HepG2 (cell line): ENCODE data around the gene ETFDH. TPM values are rescaled to one million over a fixed set of nuclear protein-coding genes. Genes with fewer than 3 reads are reported as not detected.
A peak's percentile ranks its signal among the peaks of the same experiment; 100 is the strongest.

Experiments used
- CENPT ChIP-seq: sonication (generic); formaldehyde crosslinking; IDR thresholded peaks from 2 replicates; pipeline ENCODE4 v1.8.0; 2022; ENCODE audit warnings: low read depth, mild to moderate bottlenecking, moderate library complexity, missing genetic modification reagents
- HHEX ChIP-seq: IDR thresholded peaks from 2 replicates; pipeline ENCODE4 v1.6.1; 2016; ENCODE audit warnings: control low read depth
- HMGXB3 ChIP-seq: sonication (generic); formaldehyde crosslinking; IDR thresholded peaks from 2 replicates; pipeline ENCODE4 v1.4.0; 2020; ENCODE audit warnings: missing genetic modification reagents, borderline replicate concordance
- JARID2 ChIP-seq: sonication (generic); formaldehyde crosslinking; IDR thresholded peaks from 2 replicates; pipeline ENCODE4 v1.8.1; 2023; ENCODE audit warnings: missing genetic modification reagents, inconsistent platforms; ENCODE audit not compliant: insufficient replicate concordance
- MLLT10 ChIP-seq: sonication (generic); formaldehyde crosslinking; IDR thresholded peaks from 2 replicates; pipeline ENCODE4 v1.4.0; 2020; ENCODE audit warnings: missing genetic modification reagents
- PRPF4 ChIP-seq: fragments of 200-400 bp; formaldehyde crosslinking; IDR thresholded peaks from 2 replicates; pipeline ENCODE4 v1.6.1; 2016; ENCODE audit warnings: low read length, low read depth; ENCODE audit not compliant: poor library complexity, severe bottlenecking
- RNF219 ChIP-seq: sonication (generic); formaldehyde crosslinking; IDR thresholded peaks from 2 replicates; pipeline ENCODE4 v1.5.0; 2020; ENCODE audit warnings: mild to moderate bottlenecking, missing genetic modification reagents
- RORA ChIP-seq: sonication (generic); formaldehyde crosslinking; IDR thresholded peaks from 2 replicates; pipeline ENCODE4 v1.5.0; 2020; ENCODE audit warnings: mild to moderate bottlenecking, missing genetic modification reagents, moderate library complexity
- SALL2 ChIP-seq: sonication (generic); formaldehyde crosslinking; IDR thresholded peaks from 2 replicates; pipeline ENCODE4 v1.8.1; 2023; ENCODE audit warnings: mild to moderate bottlenecking, missing genetic modification reagents, inconsistent platforms
- SIX1 ChIP-seq: sonication (generic); formaldehyde crosslinking; IDR thresholded peaks from 2 replicates; pipeline ENCODE4 v1.4.0; 2020; ENCODE audit warnings: missing genetic modification reagents, borderline replicate concordance
- STAT6 ChIP-seq: sonication (generic); formaldehyde crosslinking; IDR thresholded peaks from 2 replicates; pipeline ENCODE4 v1.4.0; 2020; ENCODE audit warnings: missing genetic modification reagents, mild to moderate bottlenecking, borderline replicate concordance
- ZMAT3 ChIP-seq: sonication (generic); formaldehyde crosslinking; conservative IDR thresholded peaks from 2 replicates; pipeline ENCODE4 v1.7.0; 2021; ENCODE audit warnings: missing genetic modification reagents
- ZNF138 ChIP-seq: sonication (generic); formaldehyde crosslinking; IDR thresholded peaks from 2 replicates; pipeline ENCODE4 v1.5.0; 2020; ENCODE audit warnings: mild to moderate bottlenecking, low read depth, missing genetic modification reagents
- ZNF547 ChIP-seq: sonication (generic); formaldehyde crosslinking; IDR thresholded peaks from 2 replicates; pipeline ENCODE4 v1.5.1; 2020; ENCODE audit warnings: mild to moderate bottlenecking, missing genetic modification reagents
- ZNF572 ChIP-seq: sonication (generic); formaldehyde crosslinking; IDR thresholded peaks from 2 replicates; pipeline ENCODE4 v1.5.1; 2020; ENCODE audit warnings: mild to moderate bottlenecking, missing genetic modification reagents
- ZNF781 ChIP-seq: sonication (generic); formaldehyde crosslinking; IDR thresholded peaks from 2 replicates; pipeline ENCODE4 v1.5.1; 2020; ENCODE audit warnings: borderline replicate concordance, mild to moderate bottlenecking, missing genetic modification reagents; ENCODE audit errors: not compliant biosample characterization
- polyA plus RNA-seq, 8 experiments: library from polyadenylated mRNA; depleted of rRNA in 3 of 8; stranded (reverse) in 7 of 8; unstranded in 1 of 8; fragments of >200 nt; fragmentation: Illumina TruSeq in 4 of 8; extraction: Trizol in 4 of 8; gene quantifications; 2 replicates each; pipeline versions ENCODE4 v1.2.1 to v1.2.3, GENCODE V29; 2011 to 2016; ENCODE audit warnings: low read depth in 4 of 8, missing spikeins in 1 of 8, mixed read lengths in 1 of 8; ENCODE audit not compliant: insufficient read depth in 1 of 8
- total RNA-seq, 5 experiments: library from RNA; depleted of rRNA; stranded (reverse); fragments of >200 nt; fragmentation: Illumina TruSeq; extraction: Trizol; gene quantifications; 2 replicates each; pipeline ENCODE4 v1.2.3, GENCODE V29; 2016; ENCODE audit warnings: low read depth in 1 of 5
- TF ChIP-seq, protein P1 (sequence below): sonication (generic); formaldehyde crosslinking; conservative IDR thresholded peaks from 2 replicates; pipeline ENCODE4 v1.4.0; 2020; ENCODE audit warnings: missing genetic modification reagents

The ETFDH gene
- total and polyA plus RNA-seq, 2 of the 13 experiments (the other 11 are each of a cell fraction or from before 2014, with no cell fraction given), result 14.7 to 17.8 TPM

DNA sequence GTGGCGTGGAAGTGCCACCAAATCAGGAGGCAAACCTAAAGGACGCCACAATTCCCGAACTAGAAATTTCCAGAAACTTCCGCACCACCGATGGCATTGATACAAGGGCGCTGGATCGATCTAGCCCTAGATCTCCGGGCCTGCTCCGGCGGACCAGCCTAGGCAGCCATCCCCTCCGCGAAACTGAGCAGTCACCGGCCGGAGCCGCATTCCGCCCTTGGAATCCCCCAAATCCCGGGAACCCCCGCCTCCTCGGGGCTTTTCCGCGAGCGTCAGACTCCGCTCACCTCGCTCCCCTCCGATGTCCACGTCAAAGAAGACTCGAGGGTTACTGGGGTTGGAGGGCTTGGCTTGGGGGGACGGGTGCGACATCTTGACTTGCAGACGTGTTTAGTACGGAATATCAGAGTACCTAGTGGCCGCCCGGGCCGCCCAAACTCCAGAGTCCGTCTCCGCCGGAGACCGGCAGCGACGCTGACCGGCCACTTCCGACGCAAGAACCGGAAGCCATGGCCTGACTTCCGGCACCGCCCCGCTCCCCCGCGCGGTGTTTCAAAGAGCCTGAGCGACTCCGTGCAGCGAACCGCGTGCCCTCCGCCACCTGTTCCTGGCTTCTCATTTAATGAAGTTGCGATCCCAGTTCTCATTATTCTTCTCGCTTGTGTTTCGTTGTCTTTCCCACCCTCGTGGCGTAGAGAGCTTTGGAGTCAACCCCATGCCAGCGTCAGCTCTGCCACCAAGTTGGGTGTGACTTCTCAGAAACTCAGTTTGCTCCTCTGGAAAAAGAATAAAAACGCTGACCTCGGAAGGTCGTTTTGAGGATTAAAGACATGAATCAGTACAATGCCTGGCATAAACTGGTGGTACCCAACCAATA, 51.1 kb downstream of the ETFDH start, which contains the start of gene PPID (continued):
- TF ChIP-seq HMGXB3 (CRISPR knock-in tag) (peak; percentile 86), ZNF572 (CRISPR knock-in tag) (no peak; the same call in 1 of the 2 replicates), ZNF781 (CRISPR knock-in tag) (peak; percentile 45), HHEX (CRISPR knock-in tag) (no peak), STAT6 (no peak), SALL2 (CRISPR knock-in tag) (peak; percentile 58; the same call in 1 of the 2 replicates), ZNF138 (CRISPR knock-in tag) (0 out of 2 replicates have a peak, but pooled peaks have one; percentile 23), SIX1 (CRISPR knock-in tag) (peak; percentile 29; the same call in 1 of the 2 replicates), ZNF547 (CRISPR knock-in tag) (peak; percentile 87), RNF219 (no peak), PRPF4 (no peak), ZMAT3 (CRISPR knock-in tag) (no peak), JARID2 (CRISPR knock-in tag) (no peak), RORA (CRISPR knock-in tag) (no peak), MLLT10 (CRISPR knock-in tag) (no peak), CENPT (CRISPR knock-in tag) (no peak)
- TF ChIP-seq, protein P1, sequence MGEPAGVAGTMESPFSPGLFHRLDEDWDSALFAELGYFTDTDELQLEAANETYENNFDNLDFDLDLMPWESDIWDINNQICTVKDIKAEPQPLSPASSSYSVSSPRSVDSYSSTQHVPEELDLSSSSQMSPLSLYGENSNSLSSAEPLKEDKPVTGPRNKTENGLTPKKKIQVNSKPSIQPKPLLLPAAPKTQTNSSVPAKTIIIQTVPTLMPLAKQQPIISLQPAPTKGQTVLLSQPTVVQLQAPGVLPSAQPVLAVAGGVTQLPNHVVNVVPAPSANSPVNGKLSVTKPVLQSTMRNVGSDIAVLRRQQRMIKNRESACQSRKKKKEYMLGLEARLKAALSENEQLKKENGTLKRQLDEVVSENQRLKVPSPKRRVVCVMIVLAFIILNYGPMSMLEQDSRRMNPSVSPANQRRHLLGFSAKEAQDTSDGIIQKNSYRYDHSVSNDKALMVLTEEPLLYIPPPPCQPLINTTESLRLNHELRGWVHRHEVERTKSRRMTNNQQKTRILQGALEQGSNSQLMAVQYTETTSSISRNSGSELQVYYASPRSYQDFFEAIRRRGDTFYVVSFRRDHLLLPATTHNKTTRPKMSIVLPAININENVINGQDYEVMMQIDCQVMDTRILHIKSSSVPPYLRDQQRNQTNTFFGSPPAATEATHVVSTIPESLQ (CRISPR knock-in tag), result no peak
